Measurements from ENCODE around the gene SNCAIP.

DNA sequence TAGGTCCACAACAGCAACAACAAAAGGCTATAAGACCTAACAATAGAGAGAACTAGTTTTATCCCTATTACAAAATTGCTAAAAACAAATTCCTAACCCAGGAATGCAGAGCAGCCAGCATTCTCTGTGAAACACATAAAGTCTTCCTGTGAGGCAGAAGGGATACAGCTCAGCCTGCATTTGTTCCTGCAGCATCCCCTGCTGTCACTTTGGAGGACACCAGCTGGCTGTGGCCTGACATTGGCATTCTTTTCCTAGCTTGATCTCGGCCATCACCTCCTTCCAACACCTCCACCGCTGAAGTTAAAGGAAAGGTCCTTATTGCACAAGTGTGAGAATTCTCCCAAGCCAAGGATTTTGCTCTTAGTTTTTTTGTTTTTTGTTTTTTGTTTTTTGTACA, 186.1 kb downstream of the SNCAIP start:
- TF ChIP-seq EZH2 (IDR thresholded peaks at IDR 0.05; ENCODE audit: low read depth, unreplicated experiment) (no peak), POLR2AphosphoS5 (IDR thresholded peaks at IDR 0.05; ENCODE audit: low read depth) (no peak), ZNF331 (CRISPR knock-in tag; IDR thresholded peaks at IDR 0.05; ENCODE audit: low read depth) (no peak), EZH2phosphoT487 (IDR thresholded peaks at IDR 0.05; ENCODE audit: unreplicated experiment) (no peak), STAT1 (IDR thresholded peaks at IDR 0.05; ENCODE audit: unreplicated experiment) (no peak), JUNB (IDR thresholded peaks at IDR 0.05; ENCODE audit: unreplicated experiment) (no peak), CREB1 (CRISPR knock-in tag; IDR thresholded peaks at IDR 0.05; ENCODE audit: low read depth) (no peak)
- TF ChIP-seq, protein P1, sequence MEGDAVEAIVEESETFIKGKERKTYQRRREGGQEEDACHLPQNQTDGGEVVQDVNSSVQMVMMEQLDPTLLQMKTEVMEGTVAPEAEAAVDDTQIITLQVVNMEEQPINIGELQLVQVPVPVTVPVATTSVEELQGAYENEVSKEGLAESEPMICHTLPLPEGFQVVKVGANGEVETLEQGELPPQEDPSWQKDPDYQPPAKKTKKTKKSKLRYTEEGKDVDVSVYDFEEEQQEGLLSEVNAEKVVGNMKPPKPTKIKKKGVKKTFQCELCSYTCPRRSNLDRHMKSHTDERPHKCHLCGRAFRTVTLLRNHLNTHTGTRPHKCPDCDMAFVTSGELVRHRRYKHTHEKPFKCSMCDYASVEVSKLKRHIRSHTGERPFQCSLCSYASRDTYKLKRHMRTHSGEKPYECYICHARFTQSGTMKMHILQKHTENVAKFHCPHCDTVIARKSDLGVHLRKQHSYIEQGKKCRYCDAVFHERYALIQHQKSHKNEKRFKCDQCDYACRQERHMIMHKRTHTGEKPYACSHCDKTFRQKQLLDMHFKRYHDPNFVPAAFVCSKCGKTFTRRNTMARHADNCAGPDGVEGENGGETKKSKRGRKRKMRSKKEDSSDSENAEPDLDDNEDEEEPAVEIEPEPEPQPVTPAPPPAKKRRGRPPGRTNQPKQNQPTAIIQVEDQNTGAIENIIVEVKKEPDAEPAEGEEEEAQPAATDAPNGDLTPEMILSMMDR (conservative IDR thresholded peaks at IDR 0.05; ENCODE audit: low read depth in 2 of 2) = peak; percentile 61 to 97
- TF ChIP-seq, protein P2, sequence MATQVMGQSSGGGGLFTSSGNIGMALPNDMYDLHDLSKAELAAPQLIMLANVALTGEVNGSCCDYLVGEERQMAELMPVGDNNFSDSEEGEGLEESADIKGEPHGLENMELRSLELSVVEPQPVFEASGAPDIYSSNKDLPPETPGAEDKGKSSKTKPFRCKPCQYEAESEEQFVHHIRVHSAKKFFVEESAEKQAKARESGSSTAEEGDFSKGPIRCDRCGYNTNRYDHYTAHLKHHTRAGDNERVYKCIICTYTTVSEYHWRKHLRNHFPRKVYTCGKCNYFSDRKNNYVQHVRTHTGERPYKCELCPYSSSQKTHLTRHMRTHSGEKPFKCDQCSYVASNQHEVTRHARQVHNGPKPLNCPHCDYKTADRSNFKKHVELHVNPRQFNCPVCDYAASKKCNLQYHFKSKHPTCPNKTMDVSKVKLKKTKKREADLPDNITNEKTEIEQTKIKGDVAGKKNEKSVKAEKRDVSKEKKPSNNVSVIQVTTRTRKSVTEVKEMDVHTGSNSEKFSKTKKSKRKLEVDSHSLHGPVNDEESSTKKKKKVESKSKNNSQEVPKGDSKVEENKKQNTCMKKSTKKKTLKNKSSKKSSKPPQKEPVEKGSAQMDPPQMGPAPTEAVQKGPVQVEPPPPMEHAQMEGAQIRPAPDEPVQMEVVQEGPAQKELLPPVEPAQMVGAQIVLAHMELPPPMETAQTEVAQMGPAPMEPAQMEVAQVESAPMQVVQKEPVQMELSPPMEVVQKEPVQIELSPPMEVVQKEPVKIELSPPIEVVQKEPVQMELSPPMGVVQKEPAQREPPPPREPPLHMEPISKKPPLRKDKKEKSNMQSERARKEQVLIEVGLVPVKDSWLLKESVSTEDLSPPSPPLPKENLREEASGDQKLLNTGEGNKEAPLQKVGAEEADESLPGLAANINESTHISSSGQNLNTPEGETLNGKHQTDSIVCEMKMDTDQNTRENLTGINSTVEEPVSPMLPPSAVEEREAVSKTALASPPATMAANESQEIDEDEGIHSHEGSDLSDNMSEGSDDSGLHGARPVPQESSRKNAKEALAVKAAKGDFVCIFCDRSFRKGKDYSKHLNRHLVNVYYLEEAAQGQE (IDR thresholded peaks at IDR 0.05; ENCODE audit: unreplicated experiment) = no peak

All from GM23338 (cell line).